Neural progenitor cell (in vitro differentiated cells): ENCODE data around the gene XPNPEP1. TPM values are rescaled to one million over a fixed set of nuclear protein-coding genes. Genes with fewer than 3 reads are reported as not detected.

Experiments used
- DNase-seq: peaks from one replicate; pipeline ENCODE4 v3.0.0-alpha.2; 2016; ENCODE audit warnings: low spot score
- H2AFZ ChIP-seq: fragments of 200-600 bp; sonication (generic); replicated peaks from 2 replicates; pipeline ENCODE4 v1.6.1; 2016; ENCODE audit warnings: antibody characterized with exemption
- H3F3A ChIP-seq: fragments of 200-600 bp; sonication (generic); 2 replicates; pipeline ENCODE4 v1.6.1; 2016; ENCODE audit warnings: antibody characterized with exemption, low read depth
- H3K27ac ChIP-seq: fragments of 200-600 bp; sonication (generic); 2 replicates; pipeline ENCODE4 v1.5.1; 2016; ENCODE audit warnings: mild to moderate bottlenecking
- H3K27me3 ChIP-seq: fragments of 200-600 bp; sonication (generic); 2 replicates; pipeline ENCODE4 v1.6.1; 2016; ENCODE audit warnings: mild to moderate bottlenecking, moderate library complexity
- H3K36me3 ChIP-seq: fragments of 200-600 bp; sonication (generic); 2 replicates; pipeline ENCODE4 v1.5.1; 2016
- H3K4me1 ChIP-seq: fragments of 200-600 bp; sonication (generic); 2 replicates; pipeline ENCODE4 v1.6.1; 2016; ENCODE audit warnings: mixed run types
- H3K4me2 ChIP-seq: fragments of 200-600 bp; sonication (generic); 2 replicates; pipeline ENCODE4 v1.6.1; 2016
- H3K4me3 ChIP-seq: fragments of 200-600 bp; sonication (generic); 2 replicates; pipeline ENCODE4 v1.5.1; 2016
- H3K79me2 ChIP-seq: fragments of 200-600 bp; sonication (generic); 2 replicates; pipeline ENCODE4 v1.6.1; 2016; ENCODE audit warnings: low read depth
- H3K9ac ChIP-seq: fragments of 200-600 bp; sonication (generic); 2 replicates; pipeline ENCODE4 v1.6.1; 2016
- H3K9me3 ChIP-seq: fragments of 200-600 bp; sonication (generic); 2 replicates; pipeline ENCODE4 v1.5.1; 2016; ENCODE audit warnings: low read depth
- H4K20me1 ChIP-seq: fragments of 200-600 bp; sonication (generic); 2 replicates; pipeline ENCODE4 v1.6.1; 2016; ENCODE audit warnings: low read depth
- H3K27ac Mint-ChIP-seq: 3 replicates; pipeline ENCODE4 v1.8.0; 2021; ENCODE audit warnings: mixed read lengths
- H3K27me3 Mint-ChIP-seq: 2 replicates; pipeline ENCODE4 v1.8.0; 2022; ENCODE audit warnings: low read depth, mild to moderate bottlenecking, inconsistent platforms, moderate library complexity, mixed read lengths; ENCODE audit not compliant: insufficient read depth
- H3K36me3 Mint-ChIP-seq: 3 replicates; pipeline ENCODE4 v1.8.0; 2021; ENCODE audit warnings: mixed read lengths
- H3K4me1 Mint-ChIP-seq: 3 replicates; pipeline ENCODE4 v1.8.0; 2021; ENCODE audit warnings: mixed read lengths
- H3K4me3 Mint-ChIP-seq: 3 replicates; pipeline ENCODE4 v1.8.0; 2021; ENCODE audit warnings: mild to moderate bottlenecking, moderate library complexity, mixed read lengths
- H3K9me3 Mint-ChIP-seq: 3 replicates; pipeline ENCODE4 v1.8.0; 2020; ENCODE audit warnings: mixed read lengths
- EZH2 ChIP-seq: fragments of 200-600 bp; sonication (generic); IDR thresholded peaks from 2 replicates; pipeline ENCODE4 v1.6.1; 2017; ENCODE audit warnings: antibody characterized with exemption, mild to moderate bottlenecking, moderate library complexity
- EZH2phosphoT487 ChIP-seq: fragments of 200-600 bp; sonication (generic); IDR thresholded peaks from 2 replicates; pipeline ENCODE4 v1.6.1; 2017; ENCODE audit warnings: antibody characterized with exemption
- total RNA-seq: library from RNA; depleted of rRNA; stranded (reverse); fragments of >200 nt; gene quantifications from 2 replicates; pipeline ENCODE4 v1.2.3, GENCODE V29; 2015; ENCODE audit warnings: low replicate concordance
- TF ChIP-seq, protein P1 (sequence below): fragments of 200-600 bp; sonication (generic); IDR thresholded peaks from 2 replicates; pipeline ENCODE4 v1.5.1; 2017; ENCODE audit warnings: antibody characterized with exemption, mild to moderate bottlenecking

XPNPEP1 gene
- total RNA-seq, 1 donor from 2014 or later = 113 TPM

GRCh38 chr10:109966961-109967738 lies 43.8 kb upstream of the XPNPEP1 start:
- Mint-ChIP-seq H3K4me1 (peaks cover 37% of the 10 kb centered on the region), H3K4me3 (peak overlapping the region; percentile 15), H3K9me3 (no peaks in the 10 kb centered on the region), H3K27ac (peak overlapping the region; percentile 87), H3K36me3 (no peaks in the 10 kb centered on the region), H3K27me3 (peaks cover 10% of the 10 kb centered on the region)
- peaks cover 20% of the 10 kb centered on the region for H3K4me1 ChIP-seq
- H3K36me3 ChIP-seq = no peaks in the 10 kb centered on the region
- H4K20me1 ChIP-seq = no peaks in the 10 kb centered on the region
- no peaks in the 10 kb centered on the region for H3K9me3 ChIP-seq
- H3K27me3 ChIP-seq = no peaks in the 10 kb centered on the region
- H3K79me2 ChIP-seq = no peaks in the 10 kb centered on the region
- H3K4me3 ChIP-seq = no peak overlapping the region
- no peaks in the 10 kb centered on the region for H3F3A ChIP-seq
- H3K9ac ChIP-seq = no peak overlapping the region
- TF ChIP-seq EZH2 (no peak), EZH2phosphoT487 (no peak)
- TF ChIP-seq, protein P1, sequence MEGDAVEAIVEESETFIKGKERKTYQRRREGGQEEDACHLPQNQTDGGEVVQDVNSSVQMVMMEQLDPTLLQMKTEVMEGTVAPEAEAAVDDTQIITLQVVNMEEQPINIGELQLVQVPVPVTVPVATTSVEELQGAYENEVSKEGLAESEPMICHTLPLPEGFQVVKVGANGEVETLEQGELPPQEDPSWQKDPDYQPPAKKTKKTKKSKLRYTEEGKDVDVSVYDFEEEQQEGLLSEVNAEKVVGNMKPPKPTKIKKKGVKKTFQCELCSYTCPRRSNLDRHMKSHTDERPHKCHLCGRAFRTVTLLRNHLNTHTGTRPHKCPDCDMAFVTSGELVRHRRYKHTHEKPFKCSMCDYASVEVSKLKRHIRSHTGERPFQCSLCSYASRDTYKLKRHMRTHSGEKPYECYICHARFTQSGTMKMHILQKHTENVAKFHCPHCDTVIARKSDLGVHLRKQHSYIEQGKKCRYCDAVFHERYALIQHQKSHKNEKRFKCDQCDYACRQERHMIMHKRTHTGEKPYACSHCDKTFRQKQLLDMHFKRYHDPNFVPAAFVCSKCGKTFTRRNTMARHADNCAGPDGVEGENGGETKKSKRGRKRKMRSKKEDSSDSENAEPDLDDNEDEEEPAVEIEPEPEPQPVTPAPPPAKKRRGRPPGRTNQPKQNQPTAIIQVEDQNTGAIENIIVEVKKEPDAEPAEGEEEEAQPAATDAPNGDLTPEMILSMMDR = no peak
- no peak overlapping the region for H3K27ac ChIP-seq
- H3K4me2 ChIP-seq = peak overlapping the region; percentile 21
- DNase-seq = no peak
- H2AFZ ChIP-seq = peak overlapping the region; percentile 62

DNA sequence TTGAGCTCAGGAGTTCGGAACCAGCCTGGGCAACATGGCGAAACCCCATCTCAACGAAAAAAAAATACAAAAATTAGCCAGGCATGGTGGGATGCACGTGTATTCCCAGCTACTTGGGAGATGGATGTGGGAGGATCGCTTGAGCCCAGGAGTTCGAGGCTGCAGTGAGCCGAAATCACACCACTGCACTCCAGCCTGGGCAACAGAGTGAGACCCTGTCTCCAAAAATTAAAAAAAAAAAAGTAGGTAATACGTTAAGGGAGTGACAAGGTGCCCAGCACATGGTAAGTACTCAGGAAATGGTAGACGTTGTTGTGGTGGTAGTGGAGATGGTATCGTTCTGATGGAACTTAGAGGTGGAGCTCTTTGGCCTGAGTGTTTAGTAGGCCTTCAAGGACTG lies 41.0 kb upstream of the XPNPEP1 start:
- H3K27me3 Mint-ChIP-seq = peaks cover 10% of the 10 kb centered on the region
- Histone ChIP-seq H3K27ac (no peak overlapping the region), H3K27me3 (no peaks in the 10 kb centered on the region), H3K36me3 (no peaks in the 10 kb centered on the region), H4K20me1 (no peaks in the 10 kb centered on the region), H3K4me3 (no peak overlapping the region), H2AFZ (no peak overlapping the region), H3K4me1 (peaks cover 36% of the 10 kb centered on the region), H3K4me2 (no peak overlapping the region), H3F3A (no peaks in the 10 kb centered on the region), H3K9me3 (no peaks in the 10 kb centered on the region), H3K9ac (no peak overlapping the region), H3K79me2 (no peaks in the 10 kb centered on the region)
- H3K27ac Mint-ChIP-seq = no peak overlapping the region
- DNase-seq = no peak
- peaks cover 53% of the 10 kb centered on the region for H3K4me1 Mint-ChIP-seq
- TF ChIP-seq EZH2phosphoT487 = no peak
- no peak for TF ChIP-seq EZH2
- TF ChIP-seq, protein P1 = no peak
- H3K4me3 Mint-ChIP-seq = no peak overlapping the region
- no peaks in the 10 kb centered on the region for H3K9me3 Mint-ChIP-seq
- H3K36me3 Mint-ChIP-seq = no peaks in the 10 kb centered on the region

- Histone ChIP-seq H3K9ac (no peak overlapping the region), H3K27me3 (no peaks in the 10 kb centered on the region), H3F3A (no peaks in the 10 kb centered on the region), H3K36me3 (no peaks in the 10 kb centered on the region), H3K27ac (no peak overlapping the region), H3K4me3 (no peak overlapping the region), H3K79me2 (no peaks in the 10 kb centered on the region), H4K20me1 (no peaks in the 10 kb centered on the region), H3K4me1 (peaks cover 36% of the 10 kb centered on the region), H2AFZ (no peak overlapping the region), H3K4me2 (no peak overlapping the region), H3K9me3 (no peaks in the 10 kb centered on the region)
- H3K4me3 Mint-ChIP-seq = no peak overlapping the region
- no peak for DNase-seq
- no peaks in the 10 kb centered on the region for H3K9me3 Mint-ChIP-seq
- peaks cover 10% of the 10 kb centered on the region for H3K27me3 Mint-ChIP-seq
- no peak overlapping the region for H3K27ac Mint-ChIP-seq
- no peaks in the 10 kb centered on the region for H3K36me3 Mint-ChIP-seq
- peaks cover 50% of the 10 kb centered on the region for H3K4me1 Mint-ChIP-seq
- TF ChIP-seq, protein P1 = no peak
- no peak for TF ChIP-seq EZH2phosphoT487
- no peak for TF ChIP-seq EZH2
Observed at GRCh38 chr10:109963439-109963838, 40.1 kb upstream of the XPNPEP1 start.
